ENCODE data around the gene RHOXF1.

DNA sequence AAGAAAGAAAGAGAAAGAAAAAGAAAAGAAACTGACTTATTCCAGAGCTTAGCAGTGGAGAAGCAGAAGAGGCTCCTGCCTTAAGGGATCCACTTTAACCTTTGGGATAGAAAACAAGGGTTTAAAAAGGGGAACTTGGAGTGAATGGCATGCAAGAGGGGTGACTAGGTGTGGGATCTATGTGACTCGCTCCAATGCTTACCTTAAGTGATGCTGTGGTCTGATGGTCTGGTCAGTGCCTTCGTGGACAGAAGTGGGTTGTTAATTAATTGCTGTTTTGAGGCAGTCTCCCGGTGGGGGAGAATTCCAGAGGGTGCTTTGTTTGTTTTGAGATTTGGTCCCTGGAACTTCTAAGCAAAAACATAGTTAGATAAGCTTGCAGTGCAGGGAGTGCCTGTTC is 21.1 kb upstream of the RHOXF1 start:
- TF ChIP-seq, protein P1, sequence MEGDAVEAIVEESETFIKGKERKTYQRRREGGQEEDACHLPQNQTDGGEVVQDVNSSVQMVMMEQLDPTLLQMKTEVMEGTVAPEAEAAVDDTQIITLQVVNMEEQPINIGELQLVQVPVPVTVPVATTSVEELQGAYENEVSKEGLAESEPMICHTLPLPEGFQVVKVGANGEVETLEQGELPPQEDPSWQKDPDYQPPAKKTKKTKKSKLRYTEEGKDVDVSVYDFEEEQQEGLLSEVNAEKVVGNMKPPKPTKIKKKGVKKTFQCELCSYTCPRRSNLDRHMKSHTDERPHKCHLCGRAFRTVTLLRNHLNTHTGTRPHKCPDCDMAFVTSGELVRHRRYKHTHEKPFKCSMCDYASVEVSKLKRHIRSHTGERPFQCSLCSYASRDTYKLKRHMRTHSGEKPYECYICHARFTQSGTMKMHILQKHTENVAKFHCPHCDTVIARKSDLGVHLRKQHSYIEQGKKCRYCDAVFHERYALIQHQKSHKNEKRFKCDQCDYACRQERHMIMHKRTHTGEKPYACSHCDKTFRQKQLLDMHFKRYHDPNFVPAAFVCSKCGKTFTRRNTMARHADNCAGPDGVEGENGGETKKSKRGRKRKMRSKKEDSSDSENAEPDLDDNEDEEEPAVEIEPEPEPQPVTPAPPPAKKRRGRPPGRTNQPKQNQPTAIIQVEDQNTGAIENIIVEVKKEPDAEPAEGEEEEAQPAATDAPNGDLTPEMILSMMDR (IDR thresholded peaks at IDR 0.05), result no peak
- no peak for TF ChIP-seq POLR2AphosphoS5 (IDR thresholded peaks at IDR 0.05; ENCODE audit: insufficient read depth in 1 of 2, low read depth in 1 of 2)

All from vagina (tissue), 2 donors.